K562 (cell line): ENCODE results near the gene MDN1. TPM values are rescaled to one million over a fixed set of nuclear protein-coding genes. Genes with fewer than 3 reads are reported as not detected.

Source experiments
- ATAC-seq: fragments of 200-7000 bp; cut with Tn5 transposase; 3 replicates; pipeline ENCODE4 v1.9.1; 2020; ENCODE audit warnings: moderate library complexity
- BruUV-seq: library from RNA; stranded (reverse); fragments of 400-500 nt; replicated peaks from 2 replicates; lab custom pipeline; 2021; lab: Mats Ljungman, UMichigan
- CTCF ChIA-PET: fragments of 300-600 bp; formaldehyde crosslinking; extraction: SDS; loops from one replicate; lab custom pipeline; 2021; ENCODE audit warnings: low intra/inter-chr PET ratio; lab: Yijun Ruan, JAX
- POLR2A ChIA-PET: fragments of 300-600, 350-650 bp; sonication (Branson Sonifier 250); formaldehyde crosslinking; extraction: SDS; loops from one replicate; lab custom pipeline; 2021; ENCODE audit warnings: antibody characterized with exemption, inconsistent platforms; lab: Yijun Ruan, JAX
- DNase-seq, 4 experiments: peaks; one replicate each; pipeline versions ENCODE4 v3.0.0 to v3.0.0-alpha.2; 2011 to 2018; ENCODE audit warnings: low spot score in 3 of 4, mixed read lengths in 3 of 4; ENCODE audit errors: extremely low read depth in 1 of 4
- FAIRE-seq: peaks from 2 replicates; lab custom pipeline; 2011; peaks lifted over from hg19 to GRCh38; lab: Jason Lieb, UNC
- H2AFZ ChIP-seq: 2 replicates; pipeline ENCODE4 v1.6.0; 2011; ENCODE audit warnings: low read depth, low read length, control low read depth, inconsistent platforms
- H3K27ac ChIP-seq: fragments of 200-600 bp; 3 replicates; pipeline ENCODE4 v1.8.0; 2011; ENCODE audit warnings: low read depth, mild to moderate bottlenecking, control low read depth, inconsistent platforms, low read length, moderate library complexity, mixed read lengths; ENCODE audit errors: extremely low read depth
- H3K27me3 ChIP-seq, 2 experiments: fragments of 300-600 bp in 1 of 2; 2 replicates in 1 of 2; 3 replicates in 1 of 2; pipeline versions ENCODE4 v1.6.0 to v1.8.0; 2011; ENCODE audit warnings: inconsistent platforms in 2 of 2, low read length in 2 of 2, mild to moderate bottlenecking in 1 of 2, mixed read lengths in 1 of 2, moderate library complexity in 1 of 2; ENCODE audit not compliant: control insufficient read depth in 2 of 2, insufficient read depth in 2 of 2
- H3K36me3 ChIP-seq: fragments of 300-600 bp; 3 replicates; pipeline ENCODE4 v1.8.0; 2011; ENCODE audit warnings: mild to moderate bottlenecking, low read length, inconsistent platforms; ENCODE audit not compliant: control insufficient read depth, insufficient read depth
- H3K4me1 ChIP-seq, 2 experiments: fragments of 200-600 bp in 1 of 2; replicated peaks in 1 of 2; 2 replicates in 1 of 2; 3 replicates in 1 of 2; pipeline versions ENCODE4 v1.5.1 to v1.8.0; 2011; ENCODE audit warnings: inconsistent platforms in 2 of 2, low read length in 2 of 2, mild to moderate bottlenecking in 1 of 2, mixed read lengths in 1 of 2, moderate library complexity in 1 of 2; ENCODE audit not compliant: control insufficient read depth in 2 of 2, insufficient read depth in 2 of 2
- H3K4me2 ChIP-seq: 2 replicates; pipeline ENCODE4 v1.6.1; 2011; ENCODE audit warnings: low read length, control low read depth, inconsistent platforms, mixed read lengths; ENCODE audit not compliant: insufficient read depth
- H3K4me3 ChIP-seq: fragments of 200-600 bp; sonication (generic), shearing (Covaris generic); 2 replicates; pipeline ENCODE4 v1.5.1; 2016; ENCODE audit warnings: control low read depth, inconsistent platforms
- H3K79me2 ChIP-seq: fragments of 200-600 bp; 3 replicates; pipeline ENCODE4 v1.8.0; 2011; ENCODE audit warnings: low read length, inconsistent platforms; ENCODE audit not compliant: control insufficient read depth, insufficient read depth
- H3K9ac ChIP-seq, 2 experiments: 2 replicates each; pipeline versions ENCODE4 v1.6.0 to v1.6.1; 2011; ENCODE audit warnings: low read depth in 2 of 2, low read length in 2 of 2, control low read depth in 1 of 2, inconsistent platforms in 1 of 2, mild to moderate bottlenecking in 1 of 2, mixed read lengths in 1 of 2; ENCODE audit not compliant: insufficient read depth in 1 of 2
- H3K9me1 ChIP-seq: one replicate; pipeline ENCODE4 v1.6.0; 2011; ENCODE audit warnings: inconsistent platforms, mild to moderate bottlenecking, low read length, moderate library complexity; ENCODE audit not compliant: control insufficient read depth, insufficient read depth
- H3K9me3 ChIP-seq: replicated peaks from 2 replicates; pipeline ENCODE4 v1.5.1; 2011; ENCODE audit warnings: low read depth, low read length, inconsistent platforms; ENCODE audit not compliant: control insufficient read depth, insufficient read depth
- H4K20me1 ChIP-seq: replicated peaks from 2 replicates; pipeline ENCODE4 v1.6.1; 2011; ENCODE audit warnings: low read length, inconsistent platforms, mixed read lengths; ENCODE audit not compliant: control insufficient read depth, insufficient read depth
- ATF4 ChIP-seq: fragments of 450-650 bp; formaldehyde crosslinking; IDR thresholded peaks from 2 replicates; pipeline ENCODE4 v1.4.0; 2022; ENCODE audit warnings: mild to moderate bottlenecking, moderate library complexity
- CHD2 ChIP-seq: IDR thresholded peaks from 2 replicates; pipeline ENCODE4 v1.6.1; 2011; ENCODE audit warnings: low read depth, low read length
- CUX1 ChIP-seq: fragments of 200-800 bp; sonication (Bioruptor generic); IDR thresholded peaks from 2 replicates; pipeline ENCODE4 v1.6.1; 2016; ENCODE audit warnings: missing genetic modification characterization, missing compliant biosample characterization
- FOXO4 ChIP-seq: fragments of 450-650 bp; formaldehyde crosslinking; IDR thresholded peaks from 2 replicates; pipeline ENCODE4 v1.4.0; 2020; ENCODE audit warnings: mild to moderate bottlenecking, moderate library complexity
- MLLT1 ChIP-seq, 2 experiments: fragments of 450-650 bp; IDR thresholded peaks; 2 replicates each; pipeline ENCODE4 v1.6.1; 2016
- NBN ChIP-seq: fragments of 450-650 bp; IDR thresholded peaks from 2 replicates; pipeline ENCODE4 v1.6.1; 2016; ENCODE audit warnings: low read depth, mild to moderate bottlenecking
- PYGO2 ChIP-seq: fragments of 450-650 bp; IDR thresholded peaks from 2 replicates; pipeline ENCODE4 v1.6.1; 2016; ENCODE audit warnings: mild to moderate bottlenecking, missing genetic modification characterization, moderate library complexity, missing compliant biosample characterization
- U2AF1 ChIP-seq: fragments of 200-400 bp; formaldehyde crosslinking; optimal IDR thresholded peaks from 2 replicates; pipeline ENCODE3; 2017; ENCODE audit warnings: mild to moderate bottlenecking, low read depth, low read length, moderate library complexity
- WGBS: fragments of 100-300 bp; shearing (Covaris generic); methylation state at CpG from one replicate; pipeline ENCODE4 v1.1.6; 2016; ENCODE audit warnings: low coverage, mixed read lengths; ENCODE audit not compliant: insufficient coverage; ENCODE audit errors: missing lambda C conversion rate; 5-methylcytosine and 5-hydroxymethylcytosine counted together
- in situ Hi-C: fragments of 300-500 bp; cut with MboI; formaldehyde crosslinking; loops from 4 replicates; pipeline ENCODE4 v1.15.0; 2018; ENCODE audit warnings: inconsistent platforms, mixed read lengths
- intact Hi-C: fragments of 100-400 bp; cut with micrococcal nuclease; formaldehyde crosslinking; loops from 2 replicates; pipeline ENCODE4 v1.14.2; 2022
- polyA plus RNA-seq, 8 experiments: library from polyadenylated mRNA; depleted of rRNA in 4 of 8; stranded (reverse) in 5 of 8; unstranded in 3 of 8; fragments of >200 nt; fragmentation: Nextera tagmentation in 2 of 8; fragmentation: Illumina TruSeq in 1 of 8; extraction: Ambion mirVana in 2 of 8; extraction: Trizol in 1 of 8; gene quantifications; 2 replicates each; pipeline versions ENCODE4 v1.2.1 to v1.2.3, GENCODE V29; 2011 to 2014; ENCODE audit warnings: inconsistent platforms in 1 of 8, missing spikeins in 1 of 8
- total RNA-seq, 7 experiments: library from RNA; depleted of rRNA in 6 of 7; stranded (reverse); fragments of >200 nt in 6 of 7; fragmentation: Illumina TruSeq in 2 of 7; extraction: Trizol in 2 of 7; gene quantifications; 2 replicates each; pipeline versions ENCODE4 v1.2.1 to v1.2.3, GENCODE V29; 2011 to 2021; ENCODE audit warnings: low replicate concordance in 1 of 7

Gene MDN1
- total and polyA plus RNA-seq, 9 of the 15 experiments (the other 6 are each of a cell fraction or from before 2014, with no cell fraction given), result 25.6 to 93.6 (median 43.0) TPM

GRCh38 chr6:89758830-89759229 is 60.8 kb downstream of the MDN1 start (continued):
- TF ChIP-seq ATF4 (no peak), MLLT1 (IDR thresholded peaks at IDR 0.05) (no peak), FOXO4 (CRISPR knock-in tag) (no peak)

GRCh38 chr6:89750338-89750737 is 69.3 kb downstream of the MDN1 start:
- BruUV-seq, result no TSS peak
- no peak for TF ChIP-seq U2AF1
- TF ChIP-seq CUX1 (CRISPR knock-in tag), result no peak
- TF ChIP-seq NBN, result no peak
- no peak for TF ChIP-seq PYGO2 (tag)
- no peak for TF ChIP-seq CHD2

More at GRCh38 chr6:89750338-89750737, 69.3 kb downstream of the MDN1 start:
- Histone ChIP-seq H3K27me3 (no peaks in the 10 kb centered on the region), H2AFZ (no peak overlapping the region), H3K27ac (no peak overlapping the region), H3K4me3 (no peak overlapping the region), H3K9me1 (no peaks in the 10 kb centered on the region), H3K79me2 (no peaks in the 10 kb centered on the region), H4K20me1 (no peaks in the 10 kb centered on the region), H3K4me1 (no peaks in the 10 kb centered on the region), H3K4me2 (no peak overlapping the region), H3K36me3 (peaks cover 91% of the 10 kb centered on the region), H3K9ac (no peak overlapping the region), H3K9me3 (no peaks in the 10 kb centered on the region)
- intact Hi-C loops (no loop called here), in situ Hi-C loops (no loop called here)
- ChIA-PET POLR2A (no interaction called here), CTCF (no interaction called here)
- FAIRE-seq (no peak), ATAC-seq (no peak), DNase-seq (no peak)
- WGBS, result 94% methylated on average over 5 of the region's 5 CpGs
